HG02938 (cell line): ENCODE measurements around the gene MAPKAPK2.

ENCODE experiments used
- ATAC-seq: cut with Tn5 transposase; IDR thresholded peaks from one replicate; pipeline ENCODE4 v1.9.1; 2021; ENCODE audit warnings: mild to moderate bottlenecking, moderate library complexity; ENCODE audit not compliant: unreplicated experiment

Gene MAPKAPK2

DNA sequence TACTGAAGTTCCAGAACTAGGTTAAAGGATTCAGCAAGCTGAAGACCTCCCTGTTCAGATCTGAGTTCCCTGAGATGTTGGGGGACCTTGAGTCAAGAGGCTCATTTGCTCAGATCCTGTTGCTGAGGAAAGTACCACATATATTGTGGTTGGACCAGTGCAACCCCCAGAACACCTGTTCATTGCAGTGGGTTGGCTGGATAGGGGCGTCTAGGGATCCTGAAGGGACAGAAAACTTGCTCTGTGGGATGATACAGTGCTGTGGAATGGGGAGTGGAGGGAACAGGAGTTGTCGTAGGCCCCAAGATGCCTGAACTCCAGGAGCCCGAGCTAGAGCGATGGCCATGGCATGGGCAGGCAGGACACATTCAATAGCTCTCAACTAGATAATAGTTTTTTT is 24.6 kb upstream of the MAPKAPK2 start:
- ATAC-seq: no peak

DNA sequence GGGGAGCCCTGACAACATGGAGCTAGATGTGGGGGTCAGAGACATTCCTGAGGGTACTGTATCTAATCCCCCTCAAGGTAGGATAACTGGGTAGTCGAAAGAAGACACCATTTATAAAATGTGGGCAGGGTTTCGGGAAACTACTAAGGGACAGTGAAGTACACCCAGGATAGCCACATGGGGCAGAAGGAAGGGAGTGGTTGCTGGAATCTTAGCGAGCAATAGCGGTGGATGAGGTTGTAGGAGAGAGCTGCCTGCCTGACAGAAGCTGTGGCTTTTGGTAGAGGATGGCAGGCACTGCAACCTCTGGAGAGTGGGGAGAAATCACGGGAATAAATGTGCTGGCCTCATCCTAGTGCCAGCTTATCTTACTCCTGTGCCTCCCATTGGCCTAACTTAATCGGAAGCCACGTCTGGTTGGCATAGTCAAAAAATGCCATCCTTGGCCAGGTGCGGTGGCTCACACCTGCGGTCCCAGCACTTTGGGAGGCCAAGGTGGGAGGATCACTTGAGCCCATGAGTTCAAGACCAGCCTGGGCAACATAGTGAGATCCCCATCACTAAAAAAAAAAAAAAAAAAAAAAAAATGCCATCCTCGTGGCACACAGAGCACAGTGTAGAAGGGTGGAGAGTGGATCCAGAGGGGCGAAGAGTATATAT is 23.4 kb upstream of the MAPKAPK2 start:
- ATAC-seq: no peak

DNA sequence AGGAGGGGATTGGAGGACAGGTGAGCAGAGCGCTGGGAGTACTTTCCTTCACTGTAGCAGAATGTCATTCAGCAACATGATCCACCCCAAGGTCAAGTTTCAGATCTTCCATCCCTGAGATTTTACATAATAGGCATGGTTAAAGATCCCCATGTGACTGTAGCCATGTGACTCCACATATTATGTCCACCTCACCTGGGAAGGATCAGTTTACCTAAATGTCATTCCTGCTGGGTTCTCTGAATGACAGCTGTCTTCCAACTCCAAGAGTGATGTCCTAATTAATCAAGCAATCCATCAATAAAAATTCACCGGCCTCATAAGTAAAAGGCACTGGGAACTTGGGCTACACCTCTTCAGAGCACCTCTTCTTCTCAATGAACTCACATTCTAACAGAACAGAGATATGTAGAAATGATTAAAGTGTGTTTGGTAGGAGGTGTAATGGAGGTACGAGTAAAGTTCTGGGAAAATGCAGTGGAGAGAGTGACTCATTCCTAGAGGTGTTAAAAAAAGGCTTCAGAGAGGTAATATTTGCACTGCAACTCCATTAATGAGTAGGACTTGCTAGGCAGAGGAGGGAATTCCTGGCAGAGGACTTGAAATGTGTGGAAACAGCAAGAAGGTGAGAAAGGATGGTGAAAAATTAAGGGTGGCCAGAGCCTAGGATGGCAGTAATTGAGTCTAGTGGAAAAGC is 22.2 kb upstream of the MAPKAPK2 start:
- no peak for ATAC-seq

DNA sequence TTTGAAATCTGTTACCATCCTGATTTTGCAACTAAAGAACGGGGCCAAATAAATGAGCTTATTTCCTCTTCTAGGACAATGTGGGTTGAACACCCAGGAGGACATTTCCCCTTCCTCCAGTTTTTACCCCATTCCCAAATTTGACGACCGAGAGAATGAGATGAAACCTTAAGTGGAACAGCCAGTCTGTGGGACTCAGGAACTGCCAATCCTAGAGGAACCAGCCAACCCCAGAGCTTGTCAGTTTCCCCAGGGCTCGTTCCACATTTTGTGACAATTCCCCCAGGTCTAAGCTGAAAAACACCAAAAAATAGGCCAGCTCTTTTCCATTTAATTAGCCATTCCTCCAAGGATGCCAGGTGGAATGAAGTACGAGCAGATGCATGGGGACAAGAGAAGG is 21.3 kb upstream of the MAPKAPK2 start:
- ATAC-seq: no peak

DNA sequence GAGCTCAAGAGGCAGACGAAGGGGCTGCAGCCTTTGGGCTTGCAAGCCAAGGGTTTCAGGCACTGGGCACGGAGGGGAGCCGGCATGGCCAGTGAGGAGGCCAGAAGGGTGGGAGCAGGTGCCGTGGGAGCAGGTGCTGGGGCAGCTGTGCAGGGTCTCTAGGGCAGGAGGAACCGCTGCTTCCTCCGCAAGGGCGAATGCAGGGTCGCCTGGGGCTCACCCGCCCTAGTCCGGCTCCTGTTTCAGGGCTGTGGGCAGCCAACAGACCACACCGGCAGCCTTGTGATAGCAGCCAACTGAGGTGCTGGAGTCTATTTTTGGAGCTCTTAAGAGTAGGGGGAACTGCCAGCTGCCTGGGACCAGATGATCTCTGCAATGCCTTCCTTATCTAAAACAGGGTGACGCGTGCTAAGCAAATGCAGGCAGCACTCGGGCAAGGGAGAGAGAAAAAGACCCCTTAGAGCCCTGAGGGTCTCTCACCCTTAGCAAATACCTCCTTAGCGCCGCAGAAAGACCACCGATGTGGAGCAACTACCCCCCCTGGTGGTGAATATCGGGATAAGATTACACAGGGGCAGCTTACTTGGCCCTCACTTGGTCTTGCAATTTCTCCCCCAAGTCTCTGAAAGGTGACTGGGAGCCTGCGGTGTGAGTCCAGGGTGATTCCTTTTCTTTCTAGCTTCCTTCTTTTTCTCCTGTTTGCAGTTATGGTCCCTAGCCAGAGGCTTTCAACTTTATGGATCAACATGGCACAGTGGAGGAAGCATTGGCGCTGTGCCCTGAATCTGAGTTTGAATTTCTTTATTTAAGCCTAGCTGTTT is 20.7 kb upstream of the MAPKAPK2 start:
- ATAC-seq: no peak

DNA sequence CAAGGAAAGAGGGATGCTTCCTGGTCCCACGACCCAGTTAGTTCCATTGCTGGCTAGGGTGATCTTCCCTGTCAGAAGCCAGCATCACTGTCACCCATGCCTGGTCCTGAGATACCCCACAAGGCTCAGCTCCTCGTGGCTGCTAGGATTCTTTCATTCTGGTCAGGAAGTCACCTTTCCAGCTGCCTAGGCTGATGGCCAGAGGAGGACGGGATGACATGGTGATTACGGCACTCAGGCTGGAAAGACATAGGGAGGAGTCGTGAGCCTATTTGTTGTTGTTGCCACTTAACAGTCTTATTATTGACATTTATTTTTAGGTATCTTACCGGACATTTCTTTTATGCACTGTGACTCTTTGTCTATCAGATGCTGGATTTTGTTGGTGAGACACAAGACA is 20.0 kb upstream of the MAPKAPK2 start:
- ATAC-seq: no peak

DNA sequence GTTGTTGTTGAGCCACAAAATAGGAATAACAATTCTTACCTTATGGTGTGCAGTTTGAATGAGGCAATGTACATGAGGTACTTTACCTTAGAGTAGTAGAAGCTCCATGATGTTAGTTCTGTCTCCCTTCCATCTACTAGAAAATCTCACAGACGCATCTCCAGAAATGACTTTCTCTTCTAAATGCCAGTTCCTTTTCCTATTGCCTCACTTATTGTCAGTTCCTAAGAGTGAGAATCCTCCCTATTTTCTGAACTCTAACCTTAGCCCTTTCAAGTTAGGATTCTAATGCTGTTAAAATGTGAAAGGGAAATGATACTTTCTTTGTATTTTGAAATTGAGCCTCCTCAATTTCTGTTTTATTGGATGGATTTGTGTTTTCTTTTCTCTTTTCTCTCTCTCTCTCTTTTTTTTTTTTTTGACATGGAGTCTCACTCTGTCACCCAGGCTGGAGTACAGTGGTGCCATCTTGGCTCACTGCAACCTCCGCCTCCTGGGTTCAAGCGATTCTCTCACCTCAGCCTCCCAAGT is 18.6 kb upstream of the MAPKAPK2 start:
- ATAC-seq: no peak

DNA sequence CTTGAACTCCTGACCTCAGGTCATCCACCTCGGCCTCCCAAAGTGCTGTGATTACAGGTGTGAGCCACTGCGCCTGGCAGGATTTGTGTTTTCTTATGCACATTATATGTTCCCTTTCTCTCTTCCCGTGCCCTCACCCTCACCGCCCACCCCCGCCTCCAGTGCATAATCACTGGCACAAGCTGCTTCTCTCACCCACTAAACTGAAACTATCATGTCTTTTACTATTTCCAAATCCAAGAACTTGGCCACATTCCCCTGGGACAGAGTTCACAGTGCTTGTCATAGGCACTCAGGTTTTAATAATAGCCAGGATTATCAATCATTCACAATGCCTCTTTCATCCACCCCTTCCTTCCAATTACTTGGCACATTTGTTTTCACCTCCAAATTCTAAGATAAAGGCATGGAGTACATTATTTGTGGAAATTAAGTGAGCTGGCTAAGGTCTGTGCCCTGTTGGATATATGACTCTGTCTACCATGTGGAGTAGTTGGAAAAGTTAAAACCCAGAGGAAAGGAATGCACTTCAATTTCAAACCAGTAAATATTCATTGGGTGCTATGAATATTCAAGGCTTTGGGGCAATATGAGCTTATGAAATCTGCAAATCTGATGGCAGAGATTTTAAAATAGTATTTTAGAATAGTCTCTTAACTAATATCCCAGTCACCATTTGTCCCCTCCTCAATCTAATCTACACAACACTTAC is 17.6 kb upstream of the MAPKAPK2 start:
- ATAC-seq: no peak

DNA sequence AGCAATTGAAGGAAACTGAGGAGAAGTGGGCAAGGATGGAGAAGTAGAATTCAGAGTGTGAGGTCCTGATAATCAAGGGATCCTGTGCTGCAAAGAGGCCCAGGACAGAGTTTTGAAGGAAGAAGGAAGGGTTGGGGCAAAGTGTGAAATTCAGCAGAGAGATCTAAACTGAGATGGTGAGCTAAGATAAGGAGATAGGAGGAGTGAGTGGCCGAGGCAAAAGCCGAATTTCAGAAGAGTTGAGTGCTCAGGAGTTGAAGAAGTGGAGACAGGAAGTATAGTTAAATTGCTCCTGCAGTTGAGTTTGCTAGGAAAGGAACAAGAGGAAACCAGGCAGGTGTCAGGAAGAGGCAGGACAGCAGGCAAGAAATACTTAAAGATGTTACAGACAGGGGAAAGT is 16.4 kb upstream of the MAPKAPK2 start:
- ATAC-seq: no peak

DNA sequence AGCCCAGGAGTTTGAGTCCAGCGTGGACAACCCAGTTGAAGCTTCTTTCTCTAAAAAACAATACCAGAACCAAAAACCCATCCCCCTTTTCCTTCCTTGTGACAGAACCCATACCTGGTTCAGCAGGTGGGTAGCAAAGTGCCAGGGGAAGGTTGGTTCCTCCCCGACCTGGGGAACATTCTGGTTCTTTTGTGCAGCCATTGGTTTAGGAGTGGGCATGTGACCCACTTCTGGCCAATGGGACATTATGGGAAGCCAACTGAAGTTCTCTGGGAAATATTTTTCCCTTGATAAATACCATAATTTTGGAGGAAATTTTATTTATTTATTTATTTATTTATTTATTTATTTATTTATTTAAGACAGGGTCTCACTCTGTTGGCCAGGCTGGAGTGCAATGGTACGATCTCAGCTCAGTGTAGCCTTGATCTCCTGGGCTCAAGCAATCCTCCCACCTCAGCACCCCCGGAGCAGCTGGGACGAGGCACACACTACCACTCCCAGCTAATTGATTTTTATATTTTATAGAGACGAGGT is 15.8 kb upstream of the MAPKAPK2 start:
- ATAC-seq: no peak

DNA sequence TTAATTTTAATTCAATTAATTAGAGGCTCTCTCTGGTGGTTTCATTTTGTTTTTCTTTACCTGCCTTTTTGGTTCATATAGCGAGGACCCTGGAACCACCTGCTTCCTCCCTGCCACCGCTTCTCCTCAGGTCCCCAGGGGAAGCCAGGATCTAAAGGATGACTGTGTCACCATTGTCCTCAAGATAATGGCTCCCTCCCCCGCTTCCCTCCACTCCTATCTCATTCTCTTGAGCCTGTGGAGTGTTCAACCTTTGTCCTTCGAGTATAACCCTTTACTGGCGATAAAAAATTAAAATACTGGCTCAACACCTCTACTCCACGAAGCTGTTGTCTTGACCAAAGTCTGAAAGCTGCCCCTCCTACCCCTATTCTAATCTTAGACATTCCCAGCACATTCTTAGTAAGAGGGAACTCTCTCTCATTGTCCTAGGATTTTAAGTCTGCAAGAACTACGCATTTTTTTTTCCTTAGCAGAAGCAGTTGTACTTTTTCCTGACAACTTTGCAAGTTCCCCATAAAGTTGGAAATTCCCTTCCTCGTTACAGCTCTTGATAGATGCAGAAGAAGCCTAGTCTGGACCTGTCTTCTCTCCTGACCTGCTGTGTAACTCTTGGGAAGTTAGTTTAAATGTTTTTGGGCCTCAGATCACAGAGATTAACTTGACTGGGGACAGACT is 12.6 kb upstream of the MAPKAPK2 start:
- ATAC-seq: no peak

DNA sequence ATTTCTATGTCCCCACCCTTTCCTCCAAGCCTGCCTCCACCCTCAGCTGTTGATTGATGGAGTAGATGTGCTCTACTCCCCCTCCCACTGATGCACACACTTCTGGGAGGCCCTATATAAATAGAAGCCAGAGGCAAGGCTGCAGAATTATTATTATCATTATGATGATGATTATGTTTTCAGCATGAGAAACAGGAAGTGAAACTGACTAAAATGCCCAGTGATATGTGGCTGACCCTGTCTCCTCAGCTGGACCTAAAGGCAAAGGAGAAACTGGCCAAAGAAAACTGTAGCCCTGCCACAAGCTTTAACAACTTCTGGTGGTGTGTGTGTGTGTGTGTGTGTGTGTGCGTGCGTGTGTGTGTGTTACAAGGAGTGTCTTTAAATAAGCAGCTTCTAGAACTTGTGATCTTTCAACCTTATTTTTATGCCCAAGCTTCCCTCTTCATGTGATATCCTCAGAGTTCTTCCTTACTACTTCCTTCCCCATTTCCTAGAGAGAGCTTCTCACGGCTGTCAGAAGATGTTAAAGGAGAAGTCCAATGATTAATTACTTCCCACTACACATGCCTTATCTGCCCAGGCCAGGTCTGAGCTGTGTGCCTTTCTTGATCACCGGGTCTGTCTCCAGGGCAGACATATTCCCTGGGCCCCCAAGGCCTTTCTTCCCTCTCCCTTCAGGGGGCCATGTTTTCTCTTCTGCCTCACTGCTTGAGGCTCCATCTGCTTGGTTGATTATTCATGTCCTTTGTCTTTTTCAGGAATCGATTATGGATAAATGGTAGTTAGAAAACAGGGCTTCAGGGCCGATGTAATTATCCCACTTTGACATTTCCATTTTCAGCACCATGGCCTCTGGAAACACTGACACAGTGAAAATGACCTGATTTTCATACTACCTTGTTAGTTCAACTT is 11.6 kb upstream of the MAPKAPK2 start:
- no peak for ATAC-seq

DNA sequence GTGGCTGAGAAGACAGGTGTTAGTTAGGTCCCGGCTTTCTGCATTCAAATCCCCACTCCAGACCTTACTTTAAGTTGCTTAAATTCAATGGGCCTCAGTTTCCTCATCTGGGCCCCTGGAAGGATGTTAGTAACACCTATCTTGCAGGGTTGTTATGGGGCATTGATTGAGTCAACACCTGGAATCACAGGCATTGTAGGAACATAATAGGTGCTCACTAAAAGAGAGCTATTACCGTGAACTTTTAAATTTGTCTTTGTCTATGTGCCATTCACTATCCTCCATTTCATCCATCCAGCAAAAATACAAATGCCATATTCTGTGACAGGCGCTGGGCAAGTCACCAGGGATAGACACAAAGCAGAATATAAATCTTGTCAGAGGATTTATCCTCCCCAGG is 10.5 kb upstream of the MAPKAPK2 start:
- ATAC-seq: no peak

DNA sequence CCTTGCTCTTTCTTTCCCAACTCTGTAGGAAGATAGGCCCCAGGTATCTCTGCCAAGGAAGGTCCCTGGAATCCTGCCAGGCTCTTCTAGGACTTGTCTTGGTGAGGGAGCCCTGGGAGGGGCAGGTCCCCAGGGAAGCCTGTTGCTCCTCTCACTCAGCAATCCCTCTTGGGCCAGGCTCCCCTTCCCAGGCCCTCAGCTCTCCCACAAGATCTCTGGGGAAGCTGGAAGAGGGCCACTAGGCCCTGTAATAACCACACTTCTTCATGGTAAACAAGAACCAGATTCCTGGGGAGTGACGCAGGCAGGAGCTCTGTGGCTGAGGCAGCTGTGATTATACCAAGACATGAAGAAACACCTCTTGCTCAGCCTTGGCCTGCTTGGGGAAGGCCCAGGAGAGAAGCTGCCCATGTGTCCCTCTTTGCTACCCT is 9.9 kb upstream of the MAPKAPK2 start:
- no peak for ATAC-seq

DNA sequence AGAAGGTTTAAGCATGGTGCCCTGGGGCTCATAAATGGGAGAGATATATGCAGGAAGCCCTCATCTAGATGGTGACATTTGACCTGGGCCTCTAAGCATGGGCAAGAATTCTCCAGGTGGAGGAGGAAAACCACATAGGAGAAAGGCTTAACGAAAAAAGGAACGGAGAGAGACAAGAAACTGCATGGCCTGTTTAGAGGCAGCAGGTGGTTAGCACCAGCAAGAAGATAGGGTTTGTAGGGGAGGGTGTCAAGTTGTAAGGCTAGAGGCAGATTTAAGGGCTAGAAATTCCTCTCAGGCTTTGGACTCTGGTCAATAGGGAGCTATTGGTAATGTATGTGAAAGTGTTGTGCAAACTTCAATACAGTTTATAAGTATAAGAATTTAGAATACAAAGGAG is 8.2 kb upstream of the MAPKAPK2 start:
- ATAC-seq: no peak

DNA sequence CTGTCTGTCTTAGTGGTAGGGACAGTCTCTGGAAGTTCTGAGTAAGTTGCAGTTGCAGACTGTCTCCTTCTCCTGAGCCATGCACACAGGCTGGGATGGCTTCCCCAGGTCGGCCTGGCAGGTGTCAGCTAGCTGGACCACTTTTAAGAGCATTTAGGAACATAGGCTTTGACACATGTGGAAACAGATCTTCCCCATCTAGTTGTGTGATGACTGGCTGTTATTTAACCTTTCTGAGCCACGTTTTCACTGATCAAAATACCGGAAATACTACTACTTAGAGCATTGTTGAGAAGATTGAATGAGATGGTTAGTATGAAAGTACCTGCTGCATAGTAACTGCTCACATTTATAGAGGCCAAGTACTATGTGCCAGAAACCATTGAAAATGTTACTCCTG is 6.2 kb upstream of the MAPKAPK2 start:
- no peak for ATAC-seq

DNA sequence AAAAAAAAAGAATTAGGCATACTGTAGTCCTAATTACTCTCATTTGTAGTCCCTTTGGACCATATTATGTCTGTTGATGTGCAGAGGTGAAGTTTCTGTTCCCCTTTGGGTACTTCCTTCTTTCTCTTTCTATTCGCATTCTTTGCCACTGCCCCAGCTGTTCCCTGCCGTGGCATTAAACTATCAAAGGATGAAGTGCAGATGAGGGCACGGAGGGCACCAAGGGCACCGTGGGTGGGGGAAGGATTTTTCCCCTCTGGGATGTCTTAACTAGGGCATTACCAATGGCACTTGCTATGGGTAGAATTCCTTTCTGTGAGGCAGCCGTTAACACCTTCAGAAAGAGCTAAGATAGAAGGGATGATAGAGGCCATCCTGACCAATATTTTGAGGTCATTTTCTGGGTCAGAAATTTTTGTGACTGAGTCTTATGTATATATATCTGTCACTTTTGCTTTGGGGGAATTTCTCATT is 4.9 kb upstream of the MAPKAPK2 start:
- peak; percentile 90 for ATAC-seq

DNA sequence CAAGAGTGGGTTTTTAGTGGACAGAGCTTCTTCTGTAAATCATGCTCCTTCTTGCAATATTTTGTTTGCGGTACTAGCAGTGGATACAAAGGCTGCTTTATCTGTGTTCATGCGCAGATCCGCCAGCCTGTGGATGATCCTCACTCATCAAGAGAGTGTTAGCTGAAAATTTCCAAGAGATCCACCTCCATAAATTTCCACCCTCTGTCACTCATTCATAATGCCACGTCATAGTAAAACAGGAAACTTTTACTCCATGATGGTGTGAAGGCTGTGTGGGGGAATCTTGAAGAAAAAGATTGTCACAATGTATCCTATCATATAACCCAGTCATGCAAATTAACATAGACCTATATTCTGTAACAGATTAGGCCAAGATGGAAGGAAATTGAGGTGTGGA is 4.4 kb upstream of the MAPKAPK2 start:
- no peak for ATAC-seq

DNA sequence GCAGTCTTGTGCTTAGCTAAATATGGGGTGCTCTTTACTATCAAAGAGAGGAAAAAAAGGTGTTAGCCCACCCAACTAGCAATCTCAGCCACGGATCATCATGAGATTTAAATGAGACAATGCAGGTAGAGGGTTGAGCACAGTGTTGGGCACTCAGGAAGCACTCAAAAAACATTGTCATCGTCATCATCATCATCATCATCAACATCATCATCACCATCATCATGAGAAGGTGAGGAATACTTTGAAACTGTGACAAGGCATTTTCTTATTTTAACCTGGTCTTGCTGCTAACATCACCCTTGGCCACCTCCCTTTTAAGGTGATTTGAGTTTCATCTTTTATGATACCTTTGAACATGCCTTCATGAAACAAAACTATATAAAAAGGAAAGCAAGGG is 3.3 kb upstream of the MAPKAPK2 start:
- ATAC-seq: no peak
